Spinal cord (tissue), 10 donors: ENCODE measurements around the gene MATN3. TPM values are rescaled to one million over a fixed set of nuclear protein-coding genes. Genes with fewer than 3 reads are reported as not detected.

Experiments
- DNase-seq, 6 donors: peaks; one replicate each; pipeline versions ENCODE4 v3.0.0 to v3.0.0-alpha.2; 2013 to 2015; ENCODE audit warnings: low spot score in 6 of 6, low read depth in 4 of 6
- H3K27ac ChIP-seq: one replicate; pipeline ENCODE4 v1.5.1; 2013; ENCODE audit warnings: low read depth, low read length, control low read depth
- H3K27me3 ChIP-seq: one replicate; pipeline ENCODE4 v1.6.1; 2013; ENCODE audit warnings: low read length; ENCODE audit not compliant: control insufficient read depth, insufficient read depth
- H3K36me3 ChIP-seq: one replicate; pipeline ENCODE4 v1.6.1; 2013; ENCODE audit warnings: low read length; ENCODE audit not compliant: control insufficient read depth, insufficient read depth
- H3K4me1 ChIP-seq: one replicate; pipeline ENCODE4 v1.6.1; 2013; ENCODE audit warnings: low read length; ENCODE audit not compliant: control insufficient read depth, insufficient read depth
- H3K4me3 ChIP-seq: one replicate; pipeline ENCODE4 v1.5.1; 2013; ENCODE audit warnings: low read depth, low read length, control low read depth
- H3K9me3 ChIP-seq: one replicate; pipeline ENCODE4 v1.6.1; 2013; ENCODE audit warnings: low read length; ENCODE audit not compliant: control insufficient read depth, insufficient read depth
- WGBS: methylation state at CpG from one replicate; pipeline ENCODE4 v1.1.5; 2013; ENCODE audit warnings: missing lambda C conversion rate; ENCODE audit not compliant: insufficient coverage; 5-methylcytosine and 5-hydroxymethylcytosine counted together
- polyA plus RNA-seq, 2 donors: library from polyadenylated mRNA; unstranded; fragments of 120-200 nt; gene quantifications; one replicate each; pipeline ENCODE4 v1.2.1, GENCODE V29; 2013; ENCODE audit not compliant: insufficient read length in 2 of 2
- total RNA-seq, 2 donors: library from RNA; depleted of rRNA in 1 of 2; stranded (reverse); fragments of 120-200 nt in 1 of 2; fragments of >200 nt in 1 of 2; gene quantifications; one replicate each; pipeline versions ENCODE4 v1.2.3 to v1.2.4, GENCODE V29; 2013 to 2014
- donor health status: healthy.

The MATN3 gene
- total and polyA plus RNA-seq, 4 donors: 3.5 to 4.6 (median 4.0) TPM

- Histone ChIP-seq H3K9me3 (no peaks in the 10 kb centered on the region), H3K4me3 (no peak overlapping the region), H3K36me3 (peaks cover 20% of the 10 kb centered on the region), H3K27me3 (no peaks in the 10 kb centered on the region), H3K4me1 (peaks cover 4% of the 10 kb centered on the region), H3K27ac (no peak overlapping the region)
- DNase-seq: no peak
- WGBS: no CpG with 5 or more reads among the region's 8 CpGs
Measured at GRCh38 chr2:20040489-20041172, 28.2 kb upstream of the MATN3 start.

DNA sequence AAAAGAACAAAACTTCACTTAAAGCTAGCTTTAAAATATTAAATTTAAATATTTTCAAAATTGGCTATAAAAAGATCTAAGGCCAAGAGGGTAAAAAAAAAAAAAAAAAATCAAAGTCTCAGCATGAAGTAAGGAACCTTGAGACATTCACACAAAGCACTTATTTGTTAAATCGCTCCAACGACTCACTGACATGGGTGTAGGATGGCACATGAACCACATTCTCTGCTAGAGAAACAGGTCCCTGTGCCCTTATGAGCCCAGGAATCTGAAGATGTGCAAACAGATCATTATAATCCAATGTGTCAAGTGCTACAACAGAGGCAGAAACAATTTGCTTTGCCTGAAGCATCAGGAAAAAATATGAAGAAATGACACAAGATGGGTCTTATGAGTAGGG is 25.2 kb upstream of the MATN3 start:
- H3K27me3 ChIP-seq: no peaks in the 10 kb centered on the region

DNA sequence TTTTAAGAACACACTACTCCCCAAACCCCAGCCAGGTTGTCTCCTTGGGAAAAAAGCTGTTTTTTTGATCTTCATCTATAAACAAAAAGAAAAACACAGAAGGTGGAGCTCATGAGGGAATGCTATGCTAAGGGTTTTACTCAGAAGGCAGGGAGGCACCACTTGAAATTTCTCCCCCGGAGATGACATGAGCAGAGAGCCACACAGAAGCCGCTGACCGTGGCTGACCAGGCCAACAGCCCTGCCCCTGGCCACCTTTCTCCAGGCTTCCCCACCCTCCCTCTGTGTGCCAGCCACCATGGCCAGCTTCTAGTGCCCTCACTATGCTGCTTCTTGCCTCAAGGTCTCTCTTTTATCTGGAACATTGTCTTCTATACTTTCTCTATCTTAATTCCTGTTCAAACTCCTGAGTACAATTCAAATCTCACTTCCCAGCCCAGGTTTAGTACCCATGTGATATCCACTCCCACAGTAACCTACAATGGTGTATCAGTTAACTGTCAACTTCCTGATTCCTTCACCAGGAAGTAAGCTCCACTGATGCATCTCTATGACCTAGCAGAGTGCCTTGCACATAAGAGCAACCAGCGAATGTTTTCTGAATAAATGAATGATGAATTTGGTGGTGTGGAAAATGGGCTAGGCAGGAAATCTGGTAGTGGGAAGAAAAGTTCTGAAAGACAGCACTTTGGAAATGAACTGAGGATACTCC is 23.6 kb upstream of the MATN3 start:
- 92% methylated on average over 3 of the region's 4 CpGs for WGBS
- H3K4me1 ChIP-seq: no peaks in the 10 kb centered on the region
- no peak overlapping the region for H3K27ac ChIP-seq
- no peak overlapping the region for H3K4me3 ChIP-seq
- H3K9me3 ChIP-seq: no peaks in the 10 kb centered on the region
- no peak for DNase-seq
- H3K36me3 ChIP-seq: peaks cover 31% of the 10 kb centered on the region
- H3K27me3 ChIP-seq: no peaks in the 10 kb centered on the region

More for the DNA sequence above, 25.2 kb upstream of the MATN3 start:
- H3K36me3 ChIP-seq: peaks cover 29% of the 10 kb centered on the region
- H3K4me1 ChIP-seq: no peaks in the 10 kb centered on the region
- H3K9me3 ChIP-seq: no peaks in the 10 kb centered on the region
- DNase-seq: no peak
- no peak overlapping the region for H3K4me3 ChIP-seq
- H3K27ac ChIP-seq: no peak overlapping the region
- WGBS: 80% methylated on average over 2 of the region's 2 CpGs

GRCh38 chr2:20034821-20035220 is 22.4 kb upstream of the MATN3 start:
- Histone ChIP-seq H3K4me1 (no peaks in the 10 kb centered on the region), H3K36me3 (peaks cover 39% of the 10 kb centered on the region), H3K27me3 (no peaks in the 10 kb centered on the region), H3K4me3 (no peak overlapping the region), H3K9me3 (no peaks in the 10 kb centered on the region), H3K27ac (no peak overlapping the region)
- no peak for DNase-seq
- no CpG with 5 or more reads among the region's 2 CpGs for WGBS

DNA sequence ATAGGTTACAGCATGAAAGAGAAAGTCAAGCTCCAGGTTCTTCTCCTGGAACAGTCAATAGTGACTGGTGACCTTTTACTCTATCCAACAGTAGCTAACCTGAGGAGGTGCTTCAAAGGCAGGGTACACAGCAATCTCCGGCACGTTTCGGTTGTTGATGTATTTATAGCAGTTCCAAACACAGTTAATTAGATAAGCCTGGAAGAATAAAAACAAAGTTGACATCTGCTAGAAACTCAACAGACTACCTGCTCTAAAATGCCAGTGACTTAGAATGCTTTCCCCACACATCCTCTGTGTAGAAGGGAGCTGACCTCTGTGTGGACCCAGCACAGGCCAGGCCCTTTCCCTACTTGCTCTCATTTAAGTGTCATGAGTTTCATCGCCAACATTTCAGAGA is 21.8 kb upstream of the MATN3 start:
- no peaks in the 10 kb centered on the region for H3K27me3 ChIP-seq
- H3K4me1 ChIP-seq: no peaks in the 10 kb centered on the region
- DNase-seq: no peak
- H3K36me3 ChIP-seq: peaks cover 33% of the 10 kb centered on the region
- 100% methylated on average over 1 of the region's 4 CpGs for WGBS
- no peak overlapping the region for H3K4me3 ChIP-seq
- H3K9me3 ChIP-seq: no peaks in the 10 kb centered on the region
- H3K27ac ChIP-seq: no peak overlapping the region

- WGBS: 86% methylated on average over 2 of the region's 3 CpGs
- H3K27me3 ChIP-seq: no peaks in the 10 kb centered on the region
- H3K4me1 ChIP-seq: no peaks in the 10 kb centered on the region
- no peaks in the 10 kb centered on the region for H3K9me3 ChIP-seq
- H3K4me3 ChIP-seq: no peak overlapping the region
- DNase-seq: no peak
- H3K27ac ChIP-seq: no peak overlapping the region
- H3K36me3 ChIP-seq: peaks cover 26% of the 10 kb centered on the region
Measured at GRCh38 chr2:20033322-20033721, 20.9 kb upstream of the MATN3 start.

DNA sequence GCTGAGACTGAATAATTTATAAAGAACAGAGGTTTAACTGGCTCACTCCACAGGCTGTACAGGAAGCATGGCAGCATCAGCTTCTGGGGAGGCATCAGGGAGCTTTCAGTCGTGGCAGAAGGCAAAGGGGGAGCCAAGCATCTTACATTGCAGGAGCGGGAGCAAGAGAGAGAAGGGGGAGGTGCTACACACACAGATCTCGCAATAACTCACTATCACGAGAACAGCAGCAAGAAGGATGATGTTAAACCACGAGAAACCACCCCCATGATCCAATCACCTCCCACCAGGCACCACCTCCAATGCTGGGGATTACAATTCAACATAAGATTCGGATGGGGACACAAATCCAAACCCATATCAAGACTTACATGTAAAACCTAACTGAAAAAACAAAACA is 17.8 kb upstream of the MATN3 start:
- no peaks in the 10 kb centered on the region for H3K4me1 ChIP-seq
- no peaks in the 10 kb centered on the region for H3K27me3 ChIP-seq
- peaks cover 21% of the 10 kb centered on the region for H3K36me3 ChIP-seq
- H3K9me3 ChIP-seq: no peaks in the 10 kb centered on the region
- H3K4me3 ChIP-seq: no peak overlapping the region
- 100% methylated on average over 2 of the region's 6 CpGs for WGBS
- no peak for DNase-seq
- H3K27ac ChIP-seq: no peak overlapping the region

DNA sequence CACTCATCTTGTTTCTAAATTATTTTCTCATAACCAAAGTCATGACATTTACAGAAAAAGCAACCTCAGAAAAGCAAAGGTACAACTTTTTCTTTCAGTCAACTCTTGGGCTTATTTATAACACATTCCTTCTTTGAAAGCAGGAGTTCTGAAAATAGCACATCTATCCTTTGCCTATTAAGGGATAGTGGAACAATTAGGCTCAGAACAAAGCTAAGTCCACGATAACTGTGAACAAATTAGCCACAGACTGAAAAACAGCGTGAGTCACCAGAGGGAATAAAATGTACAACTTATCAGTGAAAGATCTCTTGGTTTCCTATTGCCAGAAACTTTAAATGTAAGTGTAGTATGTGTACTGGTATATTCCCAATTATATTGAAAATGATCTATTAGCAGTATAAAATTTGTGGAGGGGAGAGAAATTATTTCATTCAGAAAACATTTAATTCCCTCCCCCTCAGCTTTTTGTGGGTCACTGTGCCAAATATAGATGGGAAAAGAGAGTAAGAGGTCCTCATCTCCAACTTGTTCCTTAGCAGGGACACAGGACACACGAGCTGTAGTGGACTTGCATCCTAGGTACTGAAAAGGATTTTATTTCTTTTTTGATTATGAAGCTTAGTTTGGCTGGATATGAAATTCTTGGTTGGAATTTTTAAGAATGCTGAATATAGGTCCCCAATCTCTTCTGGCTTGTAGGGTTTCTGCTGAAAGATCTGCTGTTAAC is 15.4 kb upstream of the MATN3 start:
- Histone ChIP-seq H3K4me3 (no peak overlapping the region), H3K27me3 (no peaks in the 10 kb centered on the region), H3K4me1 (no peaks in the 10 kb centered on the region), H3K27ac (no peak overlapping the region), H3K9me3 (no peaks in the 10 kb centered on the region), H3K36me3 (peaks cover 12% of the 10 kb centered on the region)
- DNase-seq: no peak
- WGBS: 80% methylated on average over 2 of the region's 3 CpGs

DNA sequence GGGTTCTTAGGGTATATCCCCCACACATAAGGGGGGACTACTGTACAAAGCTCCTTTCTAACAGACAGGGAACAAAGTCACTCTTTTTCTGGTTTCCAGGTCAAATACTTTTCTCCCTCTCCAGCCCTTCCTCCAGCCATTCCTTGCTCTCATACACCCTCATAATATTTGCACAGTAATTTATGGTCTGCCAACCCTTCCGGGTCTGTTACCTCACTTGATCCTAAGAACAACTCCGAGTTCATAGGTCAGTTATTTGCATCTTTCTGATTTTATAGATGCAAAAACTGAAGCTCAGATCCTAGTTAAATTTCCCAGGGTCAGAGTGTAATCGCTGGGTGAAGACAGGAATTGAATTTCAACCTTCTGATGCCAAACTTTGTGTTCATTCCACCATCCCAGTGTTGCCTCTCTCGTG is 14.8 kb upstream of the MATN3 start:
- Histone ChIP-seq H3K27ac (no peak overlapping the region), H3K36me3 (peaks cover 12% of the 10 kb centered on the region)

More for the DNA sequence above, 14.8 kb upstream of the MATN3 start:
- DNase-seq: no peak
- H3K4me3 ChIP-seq: no peak overlapping the region
- H3K27me3 ChIP-seq: no peaks in the 10 kb centered on the region
- WGBS: 95% methylated on average over 3 of the region's 4 CpGs
- no peaks in the 10 kb centered on the region for H3K4me1 ChIP-seq
- no peaks in the 10 kb centered on the region for H3K9me3 ChIP-seq
